RPMI7951 (cell line): ENCODE results near the gene IRF2. TPM values are rescaled to one million over a fixed set of nuclear protein-coding genes. Genes with fewer than 3 reads are reported as not detected.

Experiments
- DNase-seq: peaks from one replicate; pipeline ENCODE4 v3.0.0-alpha.2; 2012; ENCODE audit warnings: low read depth
- total RNA-seq: library from RNA; depleted of rRNA; stranded (reverse); fragments of >200 nt; shearing (Covaris generic); gene quantifications from 2 replicates; pipeline ENCODE4 v1.2.3, GENCODE V29; 2014

Gene IRF2
- total RNA-seq, 1 experiment from 2014 or later: 43.3 TPM

DNA sequence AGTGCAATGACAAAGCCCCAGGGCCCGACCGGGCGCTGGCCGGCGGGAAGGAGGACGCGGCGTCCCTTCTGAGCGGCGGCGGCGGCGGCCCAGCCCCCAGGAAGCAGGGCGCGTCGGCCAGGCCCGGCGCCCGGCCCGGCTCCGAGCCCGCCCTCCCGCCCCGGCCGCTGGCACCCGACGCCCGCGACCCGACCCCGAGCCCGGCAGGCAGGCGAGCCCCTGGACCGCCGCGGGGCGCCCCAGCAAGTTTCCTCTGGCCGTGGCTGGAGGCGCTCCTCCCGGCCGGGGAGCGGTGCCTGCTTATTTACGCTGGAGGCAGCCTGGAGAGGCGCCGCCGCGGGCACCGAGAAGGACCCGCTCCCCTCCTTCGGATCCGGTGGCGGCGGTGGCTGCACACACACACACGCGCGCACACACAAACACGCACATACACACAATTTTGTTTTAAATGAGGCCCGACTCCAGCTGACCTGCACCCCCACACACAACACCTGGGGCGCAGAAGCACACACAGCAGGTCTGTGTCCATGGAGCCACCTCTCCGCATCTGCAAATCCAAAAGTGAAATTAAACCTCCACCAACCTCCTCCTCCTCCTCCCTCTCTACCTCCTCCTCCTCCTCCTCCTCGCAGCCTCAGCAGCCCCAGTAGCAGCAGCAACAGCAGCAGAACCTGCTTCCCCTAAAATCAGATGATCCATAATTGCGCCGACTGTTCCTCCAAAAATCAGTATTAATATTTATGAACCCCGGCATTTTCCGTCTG is 669 bp downstream of the IRF2 start:
- peak; percentile 39 for DNase-seq

DNA sequence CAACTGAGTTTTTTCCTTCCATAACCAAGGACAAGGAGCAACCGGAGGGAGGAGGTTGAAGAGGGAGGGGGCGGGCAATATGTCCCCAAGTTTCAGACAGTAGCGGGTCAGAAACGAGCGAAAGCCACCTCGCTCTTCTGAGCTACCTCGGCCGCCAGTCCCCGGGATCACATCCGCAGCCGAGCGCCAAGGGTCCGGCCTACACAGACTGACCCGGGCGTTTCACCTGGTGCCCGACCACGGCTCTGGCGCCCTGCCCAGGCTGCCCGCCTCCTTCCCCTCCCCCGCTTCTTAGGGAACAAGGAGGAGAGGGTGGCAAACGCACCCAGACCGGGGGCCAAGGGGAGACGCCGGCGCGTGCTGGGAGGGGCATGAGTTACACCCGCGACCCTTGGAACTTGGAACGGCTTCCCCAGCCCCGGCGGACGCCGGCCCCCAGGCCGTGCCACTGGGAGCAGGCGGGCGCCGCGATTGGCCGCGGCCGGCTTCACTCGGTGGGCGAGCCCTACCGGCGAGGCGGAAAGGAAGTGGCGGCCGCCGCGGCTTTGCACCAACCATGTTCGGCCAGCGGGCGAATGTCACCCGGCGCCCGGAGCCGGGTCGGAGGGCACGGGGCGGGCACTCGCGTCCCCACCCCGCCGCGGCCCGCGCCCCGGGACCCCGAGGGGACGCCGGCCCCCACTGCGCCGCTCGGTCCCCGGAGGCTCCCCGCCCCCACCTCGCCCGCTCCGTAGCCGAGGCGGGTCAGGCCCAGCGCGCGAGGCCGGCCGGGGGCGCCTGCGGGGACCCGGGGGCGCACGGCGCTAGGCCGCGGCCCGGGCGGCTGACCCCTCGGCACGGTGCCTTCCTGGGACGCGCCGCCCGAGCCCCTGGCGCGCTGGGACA is 1.5 kb downstream of the IRF2 start:
- peak; percentile 67 for DNase-seq

DNA sequence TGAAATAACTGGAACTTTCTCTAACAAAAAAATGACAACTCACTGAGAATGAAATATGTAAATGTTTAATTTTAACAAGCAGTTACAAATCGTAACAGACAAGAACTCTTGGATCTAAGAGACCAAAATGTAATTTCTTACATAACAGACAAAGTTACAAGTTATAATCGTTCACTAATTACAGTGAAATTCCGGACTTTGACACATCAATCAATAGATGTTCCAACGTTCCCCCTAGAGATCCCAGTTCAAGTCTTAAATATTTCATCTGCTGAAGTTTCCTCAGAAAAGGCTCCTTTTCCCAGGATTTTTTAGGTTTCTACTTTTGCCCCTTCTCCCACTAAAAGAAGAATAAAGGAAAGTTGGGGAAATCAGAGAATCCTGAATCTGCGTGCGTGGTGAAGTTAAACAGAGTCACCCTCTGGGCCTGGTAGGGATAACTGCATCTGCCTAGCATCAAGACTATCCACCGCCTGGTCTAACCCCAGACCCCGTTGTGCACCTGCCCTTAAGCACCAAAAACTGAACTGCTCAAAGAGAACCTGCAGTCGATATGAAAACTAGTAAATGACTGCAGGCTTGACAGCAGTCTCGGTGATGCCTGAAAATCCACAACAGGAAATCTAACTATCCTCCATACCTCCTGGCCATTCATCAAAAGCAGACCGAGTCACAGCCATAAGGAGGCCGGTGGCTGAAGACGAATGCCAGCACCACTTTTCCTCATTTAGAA is 2.3 kb downstream of the IRF2 start:
- DNase-seq: no peak

DNA sequence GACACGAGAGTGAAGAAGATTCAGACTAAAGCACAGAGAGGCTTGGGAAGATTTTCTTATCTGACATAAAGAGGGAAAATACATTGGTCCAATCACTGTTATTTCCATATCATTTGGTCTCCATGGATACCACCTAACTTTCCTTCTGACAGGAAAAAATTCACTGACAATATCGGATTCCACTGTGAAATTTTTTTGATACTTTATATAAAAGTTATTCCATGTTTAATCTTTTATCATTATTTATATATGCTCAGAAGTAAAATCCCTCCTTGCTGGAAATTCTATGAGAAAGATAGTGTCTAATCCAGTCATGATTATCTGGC is 3.6 kb downstream of the IRF2 start:
- DNase-seq: no peak

DNA sequence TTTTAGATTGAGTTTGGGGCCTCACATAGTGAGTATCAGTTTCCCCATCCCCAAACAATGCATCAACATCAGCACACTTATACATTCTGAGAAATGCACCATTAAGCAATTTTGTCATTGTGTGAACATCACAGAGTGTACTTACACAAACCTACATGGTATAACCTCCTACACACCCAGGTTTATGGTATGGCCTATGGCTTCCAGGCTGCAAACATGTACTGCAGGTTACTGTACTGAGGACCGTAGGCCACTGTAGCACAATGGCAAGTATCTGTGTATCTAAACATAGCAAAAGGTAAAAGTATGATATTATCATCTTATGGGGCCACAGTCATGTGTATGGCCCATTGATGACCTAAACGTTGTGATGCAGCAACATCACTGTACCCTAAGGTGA is 7.7 kb downstream of the IRF2 start:
- no peak for DNase-seq

DNA sequence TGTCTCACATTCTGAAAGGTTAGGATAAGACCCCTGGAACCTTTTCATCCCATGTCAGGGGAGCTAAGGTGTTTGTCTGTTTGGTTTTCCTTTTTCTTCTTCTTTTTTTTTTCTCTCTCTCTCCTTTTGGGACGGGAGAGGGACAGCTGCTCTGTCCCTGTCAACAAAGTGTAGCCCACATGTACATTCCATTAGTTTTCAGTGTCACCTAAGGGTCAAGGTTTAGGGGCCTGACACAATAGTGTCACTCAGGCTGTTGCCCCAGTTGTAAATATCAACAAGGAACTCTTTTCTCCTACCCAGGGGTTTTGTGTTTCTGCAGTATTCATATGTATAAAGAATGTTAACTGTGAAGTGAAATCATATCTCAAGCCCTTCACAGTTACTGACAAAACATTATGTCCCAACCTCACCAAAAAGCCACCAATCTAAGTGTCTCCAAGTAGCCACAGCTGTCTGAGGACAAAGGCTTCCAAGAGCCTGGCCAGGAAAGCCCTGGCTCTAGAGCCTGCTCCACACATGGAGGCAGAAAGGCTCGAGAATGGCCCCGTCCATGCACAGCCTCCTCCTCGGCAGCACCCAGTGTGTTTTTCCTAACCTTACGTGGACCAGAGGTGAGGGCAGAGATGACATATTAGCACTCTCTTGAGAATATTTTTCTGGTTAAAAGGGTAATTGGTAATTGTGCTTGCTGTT is 9.4 kb downstream of the IRF2 start:
- no peak for DNase-seq

DNA sequence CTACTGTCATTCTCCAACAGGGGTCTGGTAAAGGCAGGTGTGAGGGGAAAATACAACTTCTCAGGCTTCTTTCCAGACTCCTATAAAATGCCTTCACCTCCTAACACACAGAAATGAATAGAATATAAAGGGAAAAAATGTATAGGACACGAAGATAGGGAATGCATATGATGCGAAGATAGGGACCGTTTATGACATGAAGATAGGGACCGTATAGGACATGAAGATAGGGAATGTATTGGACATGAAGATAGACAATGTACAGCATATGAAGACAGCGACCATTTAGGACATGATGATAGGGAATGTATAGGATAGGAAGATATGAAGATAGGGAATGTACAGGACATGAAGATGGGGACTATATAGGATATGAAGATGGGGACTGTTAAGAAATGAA is 10.5 kb downstream of the IRF2 start:
- no peak for DNase-seq

DNA sequence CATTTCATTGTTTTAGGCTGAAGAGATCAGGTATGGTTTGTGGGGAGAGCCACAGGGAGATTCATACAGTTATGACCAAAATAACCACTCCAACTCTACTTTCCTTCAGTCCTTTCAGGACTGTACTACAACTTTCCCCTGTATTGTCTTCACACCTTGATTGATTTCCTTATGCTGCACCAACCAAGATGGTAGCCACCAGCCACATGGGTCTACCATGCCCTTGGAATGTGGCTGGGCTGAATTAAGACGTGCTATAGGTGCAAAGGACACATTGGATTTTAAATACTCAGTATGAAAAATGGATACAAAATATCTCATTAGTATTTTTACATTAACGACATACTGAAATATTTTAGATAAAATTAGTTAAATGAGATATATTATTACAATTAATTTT is 11.2 kb downstream of the IRF2 start:
- no peak for DNase-seq

DNA sequence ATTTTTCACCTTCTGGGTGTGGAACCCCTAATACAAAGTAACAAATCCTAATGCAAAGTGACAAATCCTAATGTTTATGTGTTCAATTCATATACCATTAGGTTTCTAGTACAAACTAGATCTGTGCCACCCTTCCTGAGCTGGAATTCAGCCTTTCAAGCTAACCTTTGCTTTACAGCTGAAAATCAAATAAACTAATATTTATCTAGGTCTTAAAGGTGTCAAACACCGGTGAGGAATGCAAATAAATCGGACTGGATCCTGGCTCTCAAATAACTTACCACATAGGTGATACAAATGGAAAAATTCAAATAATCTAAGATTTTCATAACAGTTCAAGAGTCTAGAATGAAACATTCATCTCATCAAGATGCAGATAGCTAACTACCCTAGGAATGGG is 11.6 kb downstream of the IRF2 start:
- DNase-seq: no peak

DNA sequence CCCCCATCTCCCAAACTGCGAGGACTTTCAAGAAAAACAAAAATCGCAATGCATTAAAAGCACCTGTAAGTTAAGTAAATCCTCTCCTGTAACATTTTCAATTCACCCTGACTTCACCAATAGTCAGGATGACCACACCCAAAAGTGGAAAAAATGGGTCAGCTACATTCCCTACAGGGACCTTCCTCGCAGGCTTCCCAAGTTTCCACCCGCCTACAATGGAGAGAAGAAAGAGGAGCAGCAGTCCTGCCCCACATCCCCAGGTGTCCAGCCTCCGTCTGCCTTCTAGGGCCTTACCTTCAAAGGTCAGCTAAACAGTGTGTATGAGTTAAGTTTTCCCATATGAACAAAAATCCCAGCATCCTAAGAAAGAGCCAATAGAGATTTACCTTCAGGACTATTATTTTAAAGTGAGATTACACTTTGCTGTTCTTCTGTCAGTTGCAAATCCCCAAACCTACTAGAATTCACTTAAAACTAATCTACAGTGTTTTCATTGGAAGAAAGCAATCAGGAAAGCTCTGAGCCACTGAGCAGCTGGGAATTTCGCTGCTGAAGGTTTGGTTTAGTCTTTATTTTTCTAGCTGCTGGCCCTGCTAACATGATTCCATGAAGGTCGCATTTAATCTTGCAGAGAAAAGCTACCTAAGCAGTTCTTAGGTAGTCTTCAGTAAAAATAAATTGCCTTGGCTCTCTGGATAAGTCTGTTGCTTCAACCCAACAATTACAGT is 12.5 kb downstream of the IRF2 start:
- DNase-seq: no peak

DNA sequence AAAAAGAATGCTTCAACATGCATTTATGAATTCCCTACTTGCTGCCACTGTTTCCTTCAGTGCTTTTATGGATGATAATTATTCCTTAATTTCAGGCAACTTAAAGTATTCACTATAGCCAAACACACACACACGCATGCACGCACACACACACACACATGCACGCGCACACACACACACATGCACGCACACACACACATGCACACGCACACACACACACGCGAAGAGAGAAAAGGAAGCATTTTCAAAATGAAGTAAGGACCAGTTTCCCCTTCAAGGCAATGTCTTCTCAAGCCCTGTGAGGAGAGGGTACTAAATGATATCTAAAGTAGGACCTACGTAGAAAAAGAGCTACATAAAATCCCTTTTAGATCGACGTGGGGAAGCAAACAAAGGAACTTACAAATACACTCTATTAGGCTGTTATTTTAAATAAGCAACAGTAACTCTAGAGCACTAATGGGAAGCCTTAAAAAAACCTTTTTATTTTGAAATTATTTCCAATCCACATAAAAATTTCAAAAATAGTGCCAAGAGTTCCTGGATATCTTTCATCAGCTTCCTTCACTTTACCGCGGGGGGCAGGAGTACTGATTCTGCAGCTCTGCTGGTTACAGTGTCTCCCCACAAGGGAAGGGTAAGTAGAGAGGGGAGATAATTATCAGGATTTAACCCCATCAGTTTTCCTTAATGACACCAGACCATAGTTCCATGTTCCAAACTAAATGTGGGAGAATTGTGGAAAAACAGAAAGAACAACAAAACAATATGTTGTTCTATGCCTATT is 13.7 kb downstream of the IRF2 start:
- no peak for DNase-seq

DNA sequence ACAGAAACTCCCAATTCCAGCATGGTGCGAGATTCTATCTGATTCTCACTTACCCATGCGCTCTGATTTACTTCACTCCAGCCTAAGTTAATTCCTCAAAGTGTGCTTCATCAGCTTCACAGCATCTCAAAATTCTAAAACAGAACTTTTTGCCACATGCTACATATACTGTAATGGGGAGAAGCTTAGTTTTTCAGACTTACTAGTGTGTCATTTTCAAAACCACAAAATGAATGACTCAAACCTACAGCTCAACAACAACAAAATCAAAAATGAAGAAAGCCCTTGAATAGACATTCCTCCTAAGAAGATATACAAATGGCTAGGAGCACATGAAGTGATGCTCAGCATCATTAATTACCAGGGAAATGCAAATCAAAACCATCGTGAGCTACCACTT is 14.9 kb downstream of the IRF2 start:
- DNase-seq: peak; percentile 50

DNA sequence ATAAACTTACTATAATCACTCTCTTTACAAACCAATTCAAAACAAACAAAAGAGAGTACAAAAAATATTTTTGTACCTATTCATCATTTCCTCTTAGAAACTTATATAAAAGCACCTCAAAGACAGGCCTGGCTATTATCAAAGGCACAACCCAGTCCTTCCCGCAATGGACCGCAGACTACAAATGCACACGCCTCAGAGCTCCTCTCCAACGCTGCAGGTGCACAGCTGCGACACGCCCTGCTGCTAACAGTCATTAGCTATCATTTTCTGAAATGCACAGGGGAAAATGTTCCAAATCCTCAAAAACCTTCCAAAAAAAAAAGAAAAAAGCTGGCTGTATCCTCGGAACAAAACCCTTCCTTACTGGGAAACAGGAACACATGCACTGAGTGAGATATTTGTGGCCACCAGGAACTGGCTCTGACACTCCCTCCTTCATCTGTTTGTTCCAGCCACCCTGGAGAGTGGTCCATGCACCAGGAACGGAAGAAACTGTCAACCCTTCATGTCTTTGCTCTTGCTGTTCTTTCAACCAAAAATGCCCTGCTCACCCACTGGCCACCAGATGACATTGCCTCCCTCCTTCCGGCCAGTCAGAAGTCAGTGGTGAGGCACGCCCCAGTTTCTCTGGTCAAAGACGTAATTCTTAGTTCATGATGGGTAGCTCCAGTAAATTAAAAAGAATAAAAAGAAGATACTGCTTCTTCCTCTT is 16.7 kb downstream of the IRF2 start:
- no peak for DNase-seq

DNA sequence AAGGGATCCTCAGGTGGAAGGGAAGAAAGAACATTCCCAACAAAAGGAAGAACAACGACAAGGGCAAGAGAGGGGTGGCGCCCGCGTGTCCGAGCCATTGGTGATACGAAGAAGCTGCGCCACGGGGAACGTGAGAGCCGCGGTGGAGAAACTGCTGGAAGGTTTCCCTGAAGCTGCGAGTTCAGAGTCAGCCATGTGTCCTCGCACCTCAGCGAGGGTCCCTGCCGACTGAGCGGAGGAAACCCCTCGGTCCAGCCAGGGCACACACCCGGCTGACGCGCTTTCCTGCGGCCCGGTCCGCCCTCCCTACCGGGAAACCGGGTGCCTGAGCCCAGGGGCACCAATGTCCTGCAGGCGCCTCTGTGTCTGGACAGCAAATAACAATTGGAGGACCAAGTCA is 18.0 kb downstream of the IRF2 start:
- no peak for DNase-seq

DNA sequence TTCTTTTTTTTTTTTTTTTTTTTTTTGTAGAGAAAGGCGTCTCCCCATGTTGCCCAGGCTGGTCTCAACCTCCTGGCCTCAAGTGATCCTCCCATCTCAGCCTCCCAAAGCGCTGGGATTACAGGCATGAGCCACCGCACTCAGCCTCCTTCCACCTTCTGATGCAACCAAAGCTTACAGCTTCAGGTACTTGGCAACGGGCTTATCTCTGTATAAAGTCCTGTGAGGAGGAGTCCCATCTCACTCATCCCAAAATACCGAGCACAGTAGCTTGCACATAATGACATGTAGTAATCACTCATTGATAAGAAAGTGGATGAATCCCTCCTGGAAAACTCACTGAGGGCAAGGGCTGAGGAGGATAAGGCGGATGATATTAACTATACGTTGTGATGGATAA is 19.1 kb downstream of the IRF2 start:
- DNase-seq: no peak

DNA sequence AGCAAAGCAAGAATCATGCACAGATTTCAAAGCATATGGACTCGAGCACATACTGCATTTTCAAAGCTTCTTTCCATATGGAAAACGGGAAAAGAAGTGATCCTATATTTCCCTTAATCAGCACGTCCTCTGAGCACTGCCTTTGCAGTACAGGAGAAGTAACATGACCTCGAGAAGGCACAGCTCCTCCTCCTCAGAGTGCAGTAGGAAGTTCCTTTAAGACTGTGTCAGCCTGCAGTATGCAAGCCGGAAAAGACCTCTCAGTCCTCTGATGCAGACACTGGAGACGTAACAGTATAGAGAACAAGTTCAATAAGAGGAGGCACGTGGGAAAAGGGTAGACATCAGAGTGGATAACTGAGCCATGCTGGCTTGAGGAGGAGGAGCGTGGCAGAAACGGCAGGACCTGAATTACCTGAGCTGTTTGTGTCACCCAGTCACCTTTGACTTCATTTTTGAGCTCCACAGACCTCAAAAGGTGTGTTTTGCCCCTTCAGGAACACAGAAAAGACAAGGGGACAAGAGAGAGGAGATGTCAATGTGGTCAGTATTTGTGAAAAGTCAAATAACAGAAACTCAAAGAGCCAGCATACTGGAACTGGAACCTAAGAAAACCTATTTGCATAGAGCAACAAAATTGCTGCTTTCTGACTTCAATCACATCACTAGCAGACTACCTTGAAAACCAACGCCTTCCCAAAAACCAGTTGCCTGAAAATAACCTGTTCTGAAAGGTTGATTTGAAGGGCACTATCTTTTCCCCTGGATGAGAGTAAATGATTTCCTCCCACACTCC is 20.8 kb downstream of the IRF2 start:
- no peak for DNase-seq

DNA sequence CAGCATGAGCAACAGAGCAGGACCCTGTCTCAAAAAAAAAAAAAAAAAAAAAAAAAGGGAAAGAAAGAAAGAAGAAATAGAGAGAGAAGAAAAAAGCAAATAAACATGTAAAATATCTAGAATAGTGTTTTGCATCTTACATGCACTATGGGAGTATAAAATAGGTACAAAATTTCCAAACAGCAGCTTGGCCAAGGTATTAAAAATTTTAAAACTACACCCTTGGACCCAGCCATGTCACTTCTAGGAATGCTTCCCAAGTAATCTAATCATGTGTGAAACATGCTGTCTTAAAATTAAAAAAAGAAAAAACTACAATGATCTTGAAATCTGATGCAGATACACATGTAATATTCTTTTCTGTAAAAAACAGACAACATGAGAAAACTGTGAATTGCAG is 21.6 kb downstream of the IRF2 start:
- DNase-seq: no peak

DNA sequence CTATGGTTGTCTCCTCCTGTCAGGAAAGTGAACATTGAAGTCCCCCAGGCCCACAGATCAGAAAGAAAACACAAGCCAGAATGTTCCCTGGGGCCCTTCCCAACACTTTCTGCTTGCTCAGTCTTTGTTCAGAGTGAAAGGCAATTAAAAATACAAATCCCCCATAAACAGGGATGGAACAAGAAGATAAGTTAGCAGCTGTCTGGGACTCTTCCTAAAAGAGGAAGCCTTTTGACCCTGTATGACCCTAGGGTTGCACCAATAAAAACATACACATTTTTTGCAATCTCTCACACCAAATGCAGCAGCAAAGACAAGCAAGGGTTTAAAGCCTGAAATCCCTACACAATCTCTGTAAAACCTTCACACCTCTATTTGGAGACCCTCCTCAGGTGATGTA is 22.6 kb downstream of the IRF2 start:
- DNase-seq: no peak
